HG03432 (cell line): ENCODE results near the gene PSMD8.
"Not testable (repeated sequence)": the region's sequence is repeated elsewhere in the genome, so short reads cannot be mapped to it uniquely, and the experiment has no call there.

Experiments
- ATAC-seq: cut with Tn5 transposase; IDR thresholded peaks from one replicate; pipeline ENCODE4 v1.9.1; 2021; ENCODE audit warnings: mild to moderate bottlenecking, moderate library complexity; ENCODE audit not compliant: unreplicated experiment

PSMD8 gene

GRCh38 chr19:38374332-38375097 is at the start of gene PSMD8:
Gene PSMD8 (plus strand): TSS chr19:38374571. CDS start chr19:38374602, 31 bp downstream.
- peak; percentile 94 for ATAC-seq

GRCh38 chr19:38326591-38326990 is 47.8 kb upstream of the PSMD8 start:
- ATAC-seq = no peak

- ATAC-seq = no peak
Observed at GRCh38 chr19:38329651-38330050, 44.7 kb upstream of the PSMD8 start.

GRCh38 chr19:38331728-38332127 is 42.6 kb upstream of the PSMD8 start:
- ATAC-seq = no peak

GRCh38 chr19:38333245-38333644 is 41.1 kb upstream of the PSMD8 start:
- no peak for ATAC-seq

GRCh38 chr19:38335949-38336637 is 38.3 kb upstream of the PSMD8 start:
- peak; percentile 69 for ATAC-seq

GRCh38 chr19:38336638-38337359 is 37.6 kb upstream of the PSMD8 start:
- peak; percentile 52 for ATAC-seq

GRCh38 chr19:38337360-38337653 is 37.1 kb upstream of the PSMD8 start:
- no peak for ATAC-seq

GRCh38 chr19:38339011-38339410 is 35.4 kb upstream of the PSMD8 start:
- ATAC-seq = not testable (repeated sequence)

GRCh38 chr19:38340927-38341326 is 33.4 kb upstream of the PSMD8 start:
- ATAC-seq = no peak

- no peak for ATAC-seq
Observed at GRCh38 chr19:38346837-38347236, 27.5 kb upstream of the PSMD8 start.

GRCh38 chr19:38350883-38351282 is 23.5 kb upstream of the PSMD8 start:
- ATAC-seq = no peak

- ATAC-seq = no peak
Observed at GRCh38 chr19:38351865-38352395, 22.4 kb upstream of the PSMD8 start.

GRCh38 chr19:38352611-38353010 is 21.8 kb upstream of the PSMD8 start:
- ATAC-seq = no peak

- ATAC-seq = no peak
Observed at GRCh38 chr19:38355728-38356725, 18.3 kb upstream of the PSMD8 start.

GRCh38 chr19:38358071-38358470 is 16.3 kb upstream of the PSMD8 start:
- ATAC-seq = no peak

- ATAC-seq = no peak
Observed at GRCh38 chr19:38359242-38360021, 14.9 kb upstream of the PSMD8 start.

GRCh38 chr19:38360351-38360750 is 14.0 kb upstream of the PSMD8 start:
- no peak for ATAC-seq

- no peak for ATAC-seq
Observed at GRCh38 chr19:38360839-38361631, 13.3 kb upstream of the PSMD8 start.
